Bone marrow (tissue), 2 donors: ENCODE results near the gene SCRN2.

Source experiments
- DNase-seq, 2 donors: peaks; one replicate each; lab custom pipeline; 2025; lab: John Stamatoyannopoulos, UW

The SCRN2 gene

DNA sequence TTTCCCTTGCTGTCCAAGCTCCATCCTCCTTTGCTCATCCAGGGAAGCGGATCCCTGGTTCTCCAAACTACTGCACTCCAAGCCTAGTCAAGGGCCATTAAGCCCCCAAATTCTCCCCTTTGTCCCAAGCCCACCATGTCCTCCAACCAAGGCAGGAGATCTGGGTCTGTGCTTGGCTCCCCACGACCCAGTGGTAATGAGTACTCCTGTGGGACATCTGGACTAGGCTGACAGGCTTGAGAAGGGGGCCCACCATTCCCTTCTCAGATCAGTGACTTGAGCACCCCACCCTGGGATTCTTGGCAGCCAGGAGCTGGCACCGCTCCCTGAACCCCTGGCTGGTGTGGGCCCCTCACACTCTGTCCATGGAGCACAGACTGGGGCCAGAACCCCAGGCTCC, 36.6 kb downstream of the SCRN2 start:
- no peak for DNase-seq

GRCh38 chr17:47803751-47804150, 37.3 kb downstream of the SCRN2 start:
- DNase-seq: no peak

DNA sequence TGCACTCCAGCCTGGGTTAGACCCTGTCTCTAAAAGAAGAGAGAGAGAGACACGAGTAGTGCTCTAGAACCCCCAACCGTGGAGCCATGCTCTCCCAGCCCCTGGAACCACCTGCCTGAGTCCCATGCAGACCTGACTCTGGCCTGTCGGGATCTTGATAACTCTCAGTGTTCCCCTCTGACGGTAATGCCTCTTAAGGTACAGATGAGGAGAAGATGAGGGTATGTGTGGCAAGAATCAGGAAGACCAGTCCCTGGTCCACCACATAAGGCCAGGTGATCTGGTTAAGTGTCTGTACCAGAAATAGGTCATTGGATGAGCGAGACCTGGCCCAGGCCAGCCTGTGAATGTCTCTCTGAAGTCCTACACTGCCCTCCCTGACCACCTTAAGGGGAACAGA, 37.9 kb downstream of the SCRN2 start:
- DNase-seq: no peak

- DNase-seq: peak in 1 of 2 donors; percentile 3
Observed at GRCh38 chr17:47802341-47803022, 38.6 kb downstream of the SCRN2 start.

- DNase-seq: no peak
Observed at GRCh38 chr17:47801906-47802305, 39.2 kb downstream of the SCRN2 start.

DNA sequence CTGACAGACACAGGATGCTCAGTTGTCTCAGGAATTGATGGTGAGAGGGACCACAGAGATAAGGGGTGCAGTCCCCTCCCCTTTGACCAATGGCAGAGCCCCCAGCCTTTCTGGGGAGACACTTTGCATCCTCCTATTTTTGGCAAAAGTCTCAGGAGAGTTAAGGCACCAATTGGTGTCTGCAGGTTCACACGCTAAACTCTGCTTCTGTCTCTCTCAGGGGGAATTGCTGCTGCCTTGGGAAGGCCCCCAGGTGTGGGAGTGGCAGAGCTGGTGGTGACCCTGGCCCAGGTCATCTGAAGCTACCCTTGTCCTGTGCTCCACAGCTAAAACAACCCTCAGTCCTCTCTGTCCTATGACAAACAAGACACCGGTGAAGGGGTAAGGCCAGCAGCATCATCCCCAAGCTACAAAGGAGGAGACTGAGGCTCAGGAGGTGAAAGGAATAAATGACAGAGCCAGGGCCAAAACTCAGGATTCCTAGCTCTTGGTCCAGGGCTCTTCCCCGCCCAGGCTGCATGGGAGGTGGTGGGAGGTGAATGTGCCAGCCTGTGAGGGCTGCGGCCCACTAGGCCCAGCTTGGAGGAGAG, 39.8 kb downstream of the SCRN2 start:
- DNase-seq: no peak

DNA sequence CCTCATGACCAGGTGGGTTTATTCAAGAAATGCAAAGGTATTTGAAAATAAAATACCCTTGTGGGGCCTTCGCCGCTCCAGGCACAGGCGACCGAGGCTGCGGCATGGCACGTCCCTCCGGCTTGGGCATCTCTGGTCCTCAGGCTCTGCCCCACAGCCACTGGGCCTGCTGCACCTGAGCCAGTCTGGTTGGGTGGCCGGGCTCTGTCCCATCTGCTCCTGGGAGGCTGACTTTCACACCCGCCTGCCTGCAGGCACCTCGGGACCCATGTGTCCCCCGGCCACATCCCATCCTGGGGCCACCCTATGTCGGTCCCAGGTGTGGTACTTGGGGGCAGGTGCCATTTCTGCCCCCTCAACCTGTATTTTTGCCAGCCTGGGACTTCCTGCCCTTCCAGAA, 40.4 kb downstream of the SCRN2 start:
- no peak for DNase-seq

GRCh38 chr17:47797797-47798196, 43.3 kb downstream of the SCRN2 start:
- no peak for DNase-seq

- no peak for DNase-seq
Observed at GRCh38 chr17:47792979-47793378, 48.1 kb downstream of the SCRN2 start.

- DNase-seq: no peak
Observed at GRCh38 chr17:47792457-47792856, 48.6 kb downstream of the SCRN2 start.

GRCh38 chr17:47791025-47791424, 50.0 kb downstream of the SCRN2 start:
- no peak for DNase-seq

- peak in 1 of 2 donors; percentile 4 for DNase-seq
Observed at GRCh38 chr17:47789611-47790561, 51.2 kb downstream of the SCRN2 start.
